Suppressor macrophage treated with lipopolysaccharide for 4 hours (primary cell): ENCODE results near the gene AKAP17A.
"Not testable (repeated sequence)": the region's sequence is repeated elsewhere in the genome, so short reads cannot be mapped to it uniquely, and the experiment has no call there.

Experiments
- DNase-seq: peaks from one replicate; pipeline ENCODE4 v3.0.0-alpha.2; 2020

AKAP17A gene

DNA sequence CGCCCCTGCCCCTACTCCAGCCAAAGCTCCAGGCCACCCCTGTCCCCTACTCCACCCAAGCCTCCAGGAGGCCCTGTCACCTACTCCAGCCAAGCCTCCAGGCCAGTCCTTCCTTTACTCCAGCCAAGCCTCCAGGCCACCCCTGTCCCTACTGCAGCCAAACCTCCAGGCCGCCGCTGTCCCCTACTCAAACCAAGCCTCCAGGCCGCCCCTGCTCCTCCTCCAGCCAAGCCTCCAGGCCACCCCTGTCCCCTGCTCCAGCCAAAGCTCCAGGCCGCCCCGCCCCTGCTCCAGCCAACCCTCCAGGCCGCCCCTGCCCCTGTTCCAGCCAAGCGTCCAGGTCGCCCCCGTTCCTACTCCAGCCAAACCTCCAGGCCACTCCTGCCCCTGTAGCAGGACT, 18.4 kb downstream of the AKAP17A start:
- no peak for DNase-seq

DNA sequence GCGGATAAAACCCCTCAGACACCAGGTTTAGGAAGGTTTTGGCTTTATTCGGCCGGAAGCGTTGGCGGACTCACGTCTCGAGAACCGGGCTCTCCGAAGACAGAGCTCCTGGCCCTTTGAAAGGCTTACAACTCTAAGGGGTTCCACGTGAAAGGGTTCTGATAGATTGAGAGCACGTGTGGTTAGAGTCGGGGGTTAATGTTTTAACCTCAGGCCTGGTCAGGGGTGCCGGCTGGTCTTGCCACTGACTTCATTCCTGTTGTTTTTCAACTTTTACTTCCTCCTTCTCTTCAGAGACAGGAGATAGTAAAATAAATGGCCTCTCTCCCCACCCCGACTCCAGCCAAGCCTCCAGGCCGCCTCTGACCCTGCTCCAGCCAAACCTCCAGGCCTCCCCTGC, 18.8 kb downstream of the AKAP17A start:
- no peak for DNase-seq

DNA sequence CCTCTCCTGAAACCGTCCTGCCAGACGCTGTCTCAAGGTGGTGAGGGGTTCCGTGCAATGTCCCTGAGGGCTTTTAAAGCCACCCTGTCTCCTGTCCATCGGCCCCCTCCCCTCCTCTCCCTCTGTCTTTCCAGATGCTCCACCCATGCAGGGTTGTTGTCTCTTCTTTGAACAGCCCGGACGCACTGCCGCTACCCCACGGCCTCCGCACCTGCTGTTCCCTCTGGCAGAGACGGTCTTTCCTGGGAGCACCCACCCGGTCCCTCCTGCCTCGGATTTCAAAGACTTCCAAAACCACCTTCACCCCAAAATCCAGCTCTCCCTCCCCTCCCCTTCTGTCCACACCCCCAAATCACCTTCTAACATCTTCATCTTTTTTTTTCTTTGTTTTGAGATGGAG, 19.3 kb downstream of the AKAP17A start:
- DNase-seq = no peak

DNA sequence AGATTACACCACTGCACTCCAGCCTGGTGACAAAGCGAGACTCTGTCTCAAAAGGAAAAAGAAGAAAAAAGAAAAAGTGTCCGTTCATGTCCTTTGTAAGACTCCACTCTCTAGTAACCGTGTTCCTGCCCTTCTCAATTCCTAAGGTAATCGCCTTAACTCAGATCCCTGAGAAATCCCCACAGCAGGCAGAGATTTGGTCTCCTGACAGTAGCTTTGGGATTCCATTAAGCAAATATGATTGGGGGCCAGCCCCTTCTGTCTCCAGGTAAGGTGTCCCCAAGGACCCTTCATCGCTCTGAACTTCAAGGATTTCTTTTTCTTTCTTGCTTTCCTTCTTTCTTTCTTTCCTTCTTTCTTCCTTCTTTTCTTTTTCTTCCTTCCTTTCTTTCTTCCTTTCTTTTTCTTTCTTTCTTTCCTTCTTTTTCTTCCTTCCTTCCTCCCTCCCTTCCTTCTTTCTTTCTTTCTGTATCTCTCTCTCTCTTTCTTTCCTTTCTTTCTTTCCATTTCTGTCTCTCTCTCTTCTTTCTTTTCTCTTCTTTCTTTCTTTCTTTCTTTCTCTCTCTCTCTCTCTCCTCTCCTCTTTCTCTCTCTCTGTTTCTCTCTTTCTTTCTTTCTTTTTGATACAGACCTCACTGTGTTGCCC, 21.4 kb downstream of the AKAP17A start:
- no peak for DNase-seq

DNA sequence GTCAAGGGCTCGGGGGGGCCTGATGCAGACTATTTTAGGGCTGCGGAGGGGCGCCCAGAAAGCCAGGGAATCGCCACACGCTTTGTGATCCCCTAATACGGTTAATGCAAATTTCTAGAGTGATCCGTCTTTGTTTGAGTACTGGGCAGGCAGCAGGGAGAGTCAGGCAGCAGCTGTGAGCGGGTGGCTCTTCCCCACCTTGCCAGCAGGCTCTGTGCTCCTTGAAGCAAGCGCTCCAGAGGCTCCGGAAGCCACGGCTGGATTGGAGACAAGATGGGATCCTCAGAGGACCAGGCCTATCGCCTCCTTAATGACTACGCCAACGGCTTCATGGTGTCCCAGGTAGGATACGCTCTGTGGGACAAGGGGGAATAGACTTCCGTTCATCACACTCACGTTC, 23.5 kb downstream of the AKAP17A start, which contains the start of gene ASMT:
TSS of gene ASMT (plus strand) at position 133 of the 400 bp plus-strand sequence. CDS start at position 274, 141 bp downstream.
- DNase-seq = no peak

DNA sequence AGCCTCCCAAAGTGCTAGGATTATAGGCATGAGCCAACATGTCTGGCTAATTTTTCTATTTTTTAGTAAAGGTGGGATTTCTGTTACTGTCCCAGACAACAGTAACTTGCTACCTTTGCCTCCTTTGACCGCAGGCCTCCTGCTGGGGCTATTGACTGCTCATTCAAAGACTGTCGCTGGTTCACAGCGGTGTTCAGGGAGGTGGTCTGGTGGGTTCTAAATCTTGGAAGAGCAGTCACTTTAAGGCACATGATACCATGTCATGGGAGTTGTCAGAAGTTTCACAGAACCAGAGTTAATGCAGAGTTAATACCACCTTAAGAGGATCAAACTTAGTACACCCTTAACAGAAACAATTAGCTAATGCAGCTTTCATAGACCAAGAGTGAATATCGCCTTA, 27.3 kb downstream of the AKAP17A start:
- DNase-seq = no peak

DNA sequence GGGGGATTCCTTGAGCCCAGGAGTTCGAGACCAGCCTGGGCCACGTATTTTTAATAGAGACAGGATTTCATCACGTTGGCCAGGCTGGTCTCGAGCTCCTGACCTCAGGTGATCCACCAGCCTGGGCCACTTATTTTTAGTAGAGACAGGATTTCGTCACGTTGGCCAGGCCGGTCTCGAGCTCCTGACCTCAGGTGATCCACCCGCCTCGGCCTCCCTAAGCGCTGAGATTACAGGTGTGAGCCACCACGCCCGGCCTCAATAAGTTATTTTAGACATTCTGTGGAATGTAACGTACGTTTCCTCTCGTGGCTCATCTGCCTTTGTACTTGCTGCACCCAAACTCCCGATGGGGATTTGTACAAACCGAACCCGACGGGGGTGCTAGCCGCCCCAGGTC, 32.3 kb downstream of the AKAP17A start:
- no peak for DNase-seq

DNA sequence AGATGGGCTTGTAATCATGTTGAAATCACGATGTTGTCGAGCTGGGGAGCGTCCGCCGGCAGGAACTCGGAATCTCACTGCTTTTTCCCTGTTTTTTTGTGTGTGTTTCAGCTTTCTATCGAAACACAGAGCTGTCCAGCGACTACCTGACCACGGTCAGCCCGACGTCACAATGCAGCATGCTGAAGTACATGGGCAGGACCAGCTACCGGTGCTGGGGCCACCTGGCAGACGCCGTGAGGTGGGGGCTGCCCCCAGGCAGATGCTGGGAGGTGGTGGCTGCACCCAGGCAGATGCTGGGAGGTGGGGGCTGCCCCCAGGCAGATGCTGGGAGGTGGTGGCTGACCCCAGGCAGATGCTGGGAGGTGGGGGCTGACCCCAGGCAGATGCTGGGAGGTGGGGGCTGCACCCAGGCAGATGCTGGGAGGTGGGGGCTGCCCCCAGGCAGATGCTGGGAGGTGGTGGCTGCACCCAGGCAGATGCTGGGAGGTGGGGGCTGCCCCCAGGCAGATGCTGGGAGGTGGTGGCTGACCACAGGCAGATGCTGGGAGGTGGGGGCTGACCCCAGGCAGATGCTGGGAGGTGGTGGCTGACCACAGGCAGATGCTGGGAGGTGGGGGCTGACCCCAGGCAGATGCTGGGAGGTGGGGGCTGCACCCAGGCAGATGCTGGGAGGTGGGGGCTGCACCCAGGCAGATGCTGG, 32.9 kb downstream of the AKAP17A start:
- DNase-seq = not testable (repeated sequence)

DNA sequence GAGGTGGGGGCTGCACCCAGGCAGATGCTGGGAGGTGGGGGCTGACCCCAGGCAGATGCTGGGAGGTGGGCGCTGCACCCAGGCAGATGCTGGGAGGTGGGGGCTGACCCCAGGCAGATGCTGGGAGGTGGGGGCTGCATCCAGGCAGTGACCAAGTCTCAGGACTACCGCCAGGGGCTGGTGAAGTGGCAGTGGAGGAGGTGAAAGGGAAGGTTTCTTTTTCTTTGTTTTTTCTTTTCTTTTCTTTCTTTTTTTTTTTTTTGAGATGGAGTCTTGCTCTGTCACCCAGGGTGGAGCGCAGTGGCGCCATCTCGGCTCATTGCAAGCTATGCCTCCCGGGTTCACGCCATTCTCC, 33.4 kb downstream of the AKAP17A start:
- not testable (repeated sequence) for DNase-seq

DNA sequence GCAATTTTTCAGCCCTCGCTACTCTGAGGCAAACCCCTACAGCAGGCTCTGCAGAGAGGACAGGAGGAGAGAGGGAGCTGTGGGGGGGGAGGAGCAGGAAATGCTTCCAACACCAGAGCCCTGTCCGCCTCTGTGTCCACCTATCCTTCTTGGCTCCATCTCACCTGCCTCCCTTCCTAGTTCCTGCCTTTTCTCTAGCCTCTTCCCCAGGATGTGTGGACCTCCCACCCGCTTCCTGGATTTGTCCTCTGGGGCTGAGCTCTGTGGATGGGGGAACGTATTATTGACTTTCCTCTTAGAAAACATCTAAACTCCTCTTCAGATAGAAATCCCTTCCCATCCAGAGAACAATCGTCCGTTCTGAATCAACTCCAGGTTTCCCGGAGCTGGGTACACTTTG, 37.8 kb downstream of the AKAP17A start:
- no peak for DNase-seq

DNA sequence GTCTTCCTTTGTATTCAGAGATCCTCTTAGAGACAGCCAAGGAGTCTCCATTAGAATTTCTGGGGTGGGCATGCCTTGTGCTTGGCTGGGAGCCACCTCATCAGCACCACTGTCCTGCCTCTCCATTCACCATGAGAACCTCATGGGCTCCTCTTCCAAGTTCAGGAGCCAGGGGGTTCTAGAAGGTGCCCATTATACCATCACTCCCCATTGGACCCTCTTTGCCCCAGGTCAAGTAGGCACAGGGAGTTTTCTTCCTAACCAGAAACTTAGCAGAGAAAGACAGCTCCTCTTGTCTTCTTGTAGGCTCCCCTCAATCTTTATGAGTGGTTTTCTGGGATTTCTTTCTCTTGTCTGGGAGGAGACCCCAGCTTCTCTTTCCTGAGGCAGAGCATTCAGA, 54.6 kb downstream of the AKAP17A start:
- DNase-seq = no peak

DNA sequence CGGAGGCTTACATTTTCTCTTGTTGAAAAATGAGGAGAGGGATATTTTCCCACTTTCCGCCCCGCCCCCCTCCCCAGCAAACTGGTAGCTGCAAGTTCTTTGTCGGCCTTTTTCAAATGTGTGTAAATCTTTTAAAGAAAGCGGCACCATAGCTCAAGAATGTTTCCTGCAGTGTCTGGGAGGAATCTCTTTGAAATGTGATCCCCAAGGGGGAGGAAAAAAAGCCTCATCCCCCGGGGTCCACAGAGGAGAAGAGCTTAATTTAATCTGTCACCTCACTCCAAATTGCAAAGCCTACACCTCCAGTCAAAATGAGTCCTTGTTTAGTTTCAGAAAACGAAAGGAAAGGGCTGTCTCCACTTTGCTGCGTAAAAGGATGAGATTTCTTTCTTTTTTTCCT, 58.2 kb downstream of the AKAP17A start:
- no peak for DNase-seq
